WERI-Rb-1 (cell line): ENCODE results near the gene COL19A1.

Experiments used
- DNase-seq: peaks from one replicate; pipeline ENCODE4 v3.0.0-alpha.2; 2020
- H3K27ac ChIP-seq: fragments of 250-450 bp; sonication (Bioruptor Pico); 2 replicates; pipeline ENCODE4 v1.5.1; 2020; ENCODE audit warnings: mild to moderate bottlenecking, moderate library complexity
- H3K27me3 ChIP-seq: fragments of 250-450 bp; sonication (Bioruptor Pico); 2 replicates; pipeline ENCODE4 v1.5.1; 2021; ENCODE audit warnings: mild to moderate bottlenecking, low read depth, moderate library complexity; ENCODE audit not compliant: insufficient read depth, severe bottlenecking
- H3K36me3 ChIP-seq: fragments of 250-450 bp; sonication (Bioruptor Pico); 2 replicates; pipeline ENCODE4 v1.5.1; 2020; ENCODE audit warnings: mild to moderate bottlenecking, moderate library complexity
- H3K4me3 ChIP-seq: 2 replicates; pipeline ENCODE4 v1.5.1; 2011; ENCODE audit warnings: low read depth, mild to moderate bottlenecking, control low read depth, low read length
- H3K9me3 ChIP-seq: fragments of 250-450 bp; sonication (Bioruptor Pico); 2 replicates; pipeline ENCODE4 v1.5.1; 2021; ENCODE audit warnings: mild to moderate bottlenecking, moderate library complexity; ENCODE audit not compliant: severe bottlenecking
- CTCF ChIP-seq: IDR thresholded peaks from 2 replicates; pipeline ENCODE4 v1.5.1; 2011; ENCODE audit warnings: low read depth, mild to moderate bottlenecking, control low read depth, inconsistent platforms, low read length

The COL19A1 gene

GRCh38 chr6:70124882-70125545 lies 258.7 kb downstream of the COL19A1 start:
- no peaks in the 10 kb centered on the region for H3K36me3 ChIP-seq
- TF ChIP-seq CTCF, result no peak

DNA sequence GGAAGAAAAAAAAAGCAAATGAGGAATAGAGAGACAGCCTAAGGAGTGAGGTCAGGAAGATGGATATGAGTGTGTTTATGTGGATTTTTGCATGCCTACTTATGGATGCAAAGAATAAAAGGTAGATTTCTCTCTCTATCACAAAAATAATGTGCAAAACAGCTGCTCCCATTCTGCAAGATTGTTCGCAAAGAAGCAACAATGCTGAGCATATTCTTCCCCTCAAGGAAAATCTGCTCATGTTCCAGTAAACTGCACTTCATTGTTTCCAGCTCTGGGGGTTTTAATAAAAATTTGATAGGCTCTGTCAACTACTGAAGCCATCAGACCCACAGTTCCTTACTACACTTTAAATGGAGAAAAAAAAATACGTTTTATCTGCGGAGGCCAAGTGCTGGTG lies 259.2 kb downstream of the COL19A1 start:
- TF ChIP-seq CTCF, result no peak
- no peaks in the 10 kb centered on the region for H3K27me3 ChIP-seq

More at GRCh38 chr6:70124882-70125545, 258.7 kb downstream of the COL19A1 start:
- no peaks in the 10 kb centered on the region for H3K27me3 ChIP-seq
- no peak overlapping the region for H3K27ac ChIP-seq
- DNase-seq, result no peak
- no peaks in the 10 kb centered on the region for H3K9me3 ChIP-seq
- no peak overlapping the region for H3K4me3 ChIP-seq

DNA sequence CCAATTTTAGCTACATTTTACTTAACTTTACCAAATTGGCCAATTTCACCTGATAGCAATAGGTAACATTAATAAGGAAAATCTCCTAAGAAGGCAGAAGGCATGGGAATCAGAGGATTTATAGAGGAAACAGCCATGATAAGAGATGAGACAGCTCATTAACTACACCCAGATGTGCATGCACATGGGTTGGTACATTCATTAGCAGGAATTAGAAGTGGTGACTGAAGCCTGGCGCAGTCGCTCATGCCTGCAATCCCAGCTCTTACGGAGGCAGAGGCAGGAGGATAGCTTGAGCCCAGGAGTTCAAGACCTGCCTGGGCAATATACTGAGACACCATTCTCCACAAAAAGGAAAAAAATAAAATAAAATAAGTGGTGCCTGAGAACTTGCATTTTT lies 263.0 kb downstream of the COL19A1 start:
- Histone ChIP-seq H3K27ac (no peak overlapping the region), H3K36me3 (no peaks in the 10 kb centered on the region), H3K9me3 (no peaks in the 10 kb centered on the region), H3K27me3 (no peaks in the 10 kb centered on the region), H3K4me3 (no peak overlapping the region)
- TF ChIP-seq CTCF, result no peak
- DNase-seq, result no peak

More for the DNA sequence above, 259.2 kb downstream of the COL19A1 start:
- Histone ChIP-seq H3K27ac (no peak overlapping the region), H3K4me3 (no peak overlapping the region), H3K36me3 (no peaks in the 10 kb centered on the region), H3K9me3 (no peaks in the 10 kb centered on the region)
- DNase-seq, result no peak

DNA sequence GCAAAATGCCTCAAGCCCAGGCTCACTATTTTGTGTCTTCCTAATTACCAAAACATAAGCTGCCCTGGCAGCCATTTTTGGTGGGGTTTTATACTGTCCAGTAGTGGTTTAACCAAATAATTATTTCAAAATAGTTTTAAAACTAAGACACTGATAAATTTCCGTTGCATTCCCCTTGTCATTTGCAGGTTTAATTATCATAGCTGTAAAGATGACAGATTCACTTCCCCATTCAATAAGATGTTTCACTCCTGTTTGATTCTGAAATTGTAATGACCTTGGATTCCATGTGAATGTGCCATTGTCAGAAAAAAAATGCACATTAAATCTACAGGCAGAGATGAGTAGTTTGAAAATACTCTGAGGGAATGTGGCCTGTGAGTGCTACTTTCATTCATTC lies 264.5 kb downstream of the COL19A1 start:
- no peak for DNase-seq
- Histone ChIP-seq H3K36me3 (no peaks in the 10 kb centered on the region), H3K27ac (no peak overlapping the region)

GRCh38 chr6:70131528-70131927 lies 265.2 kb downstream of the COL19A1 start:
- Histone ChIP-seq H3K27me3 (no peaks in the 10 kb centered on the region), H3K36me3 (no peaks in the 10 kb centered on the region), H3K27ac (no peak overlapping the region), H3K4me3 (no peak overlapping the region), H3K9me3 (no peaks in the 10 kb centered on the region)
- TF ChIP-seq CTCF, result no peak
- DNase-seq, result no peak

More for the DNA sequence above, 264.5 kb downstream of the COL19A1 start:
- Histone ChIP-seq H3K4me3 (no peak overlapping the region), H3K9me3 (no peaks in the 10 kb centered on the region), H3K27me3 (no peaks in the 10 kb centered on the region)
- no peak for TF ChIP-seq CTCF

GRCh38 chr6:70133246-70133645 lies 266.9 kb downstream of the COL19A1 start:
- no peak for TF ChIP-seq CTCF
- Histone ChIP-seq H3K36me3 (no peaks in the 10 kb centered on the region), H3K9me3 (no peaks in the 10 kb centered on the region), H3K4me3 (no peak overlapping the region), H3K27me3 (no peaks in the 10 kb centered on the region), H3K27ac (no peak overlapping the region)
- no peak for DNase-seq
